Activated naive CD4-positive, alpha-beta T cell treated with Interleukin-2 at 50 U/mL for 16 hours (primary cell): ENCODE measurements around the gene TPD52L1.
"Not testable (repeated sequence)": the region's sequence is repeated elsewhere in the genome, so short reads cannot be mapped to it uniquely, and the experiment has no call there.

Source experiments
- DNase-seq: peaks from one replicate; pipeline ENCODE4 v3.0.0-alpha.2; 2020

Gene TPD52L1

GRCh38 chr6:125277838-125278237, 124.3 kb downstream of the TPD52L1 start:
- no peak for DNase-seq

- DNase-seq: no peak
Observed at GRCh38 chr6:125279961-125280360, 126.4 kb downstream of the TPD52L1 start.

GRCh38 chr6:125280370-125281035, 126.9 kb downstream of the TPD52L1 start:
- not testable (repeated sequence) for DNase-seq

GRCh38 chr6:125282470-125282869, 128.9 kb downstream of the TPD52L1 start:
- DNase-seq: not testable (repeated sequence)

GRCh38 chr6:125285353-125285752, 131.8 kb downstream of the TPD52L1 start:
- no peak for DNase-seq

- DNase-seq: no peak
Observed at GRCh38 chr6:125285936-125286335, 132.4 kb downstream of the TPD52L1 start.

GRCh38 chr6:125287718-125288117, 134.1 kb downstream of the TPD52L1 start:
- no peak for DNase-seq

GRCh38 chr6:125293587-125293986, 140.0 kb downstream of the TPD52L1 start:
- no peak for DNase-seq

- DNase-seq: no peak
Observed at GRCh38 chr6:125294036-125294435, 140.5 kb downstream of the TPD52L1 start.

GRCh38 chr6:125294925-125295324, 141.4 kb downstream of the TPD52L1 start:
- no peak for DNase-seq

- no peak for DNase-seq
Observed at GRCh38 chr6:125296471-125296870, 142.9 kb downstream of the TPD52L1 start.

- peak; percentile 10 for DNase-seq
Observed at GRCh38 chr6:125299257-125299656, 145.7 kb downstream of the TPD52L1 start.

GRCh38 chr6:125300992-125301434, 147.4 kb downstream of the TPD52L1 start:
- no peak for DNase-seq

GRCh38 chr6:125301435-125302391, 148.1 kb downstream of the TPD52L1 start, which contains the start of gene HDDC2:
Gene HDDC2 (minus strand): TSS chr6:125301967. CDS start chr6:125301932, 35 bp downstream.
- DNase-seq: peak; percentile 57

- no peak for DNase-seq
Observed at GRCh38 chr6:125302840-125303511, 149.4 kb downstream of the TPD52L1 start.

GRCh38 chr6:125303512-125303854, 149.9 kb downstream of the TPD52L1 start:
- no peak for DNase-seq

- no peak for DNase-seq
Observed at GRCh38 chr6:125304970-125305660, 151.5 kb downstream of the TPD52L1 start.

GRCh38 chr6:125306756-125307149, 153.2 kb downstream of the TPD52L1 start:
- DNase-seq: no peak

GRCh38 chr6:125307150-125307838, 153.7 kb downstream of the TPD52L1 start:
- no peak for DNase-seq

- no peak for DNase-seq
Observed at GRCh38 chr6:125307964-125308615, 154.5 kb downstream of the TPD52L1 start.

- DNase-seq: no peak
Observed at GRCh38 chr6:125310994-125311649, 157.5 kb downstream of the TPD52L1 start.
